KMS-11 (cell line): ENCODE data around the gene IGLL1.

Experiments used
- H2AFZ ChIP-seq: fragments of 200-600 bp; sonication (generic); 2 replicates; pipeline ENCODE4 v1.6.1; 2016; ENCODE audit warnings: antibody characterized with exemption, mixed run types, low read depth
- H3K27ac ChIP-seq: fragments of 200-600 bp; sonication (generic); 2 replicates; pipeline ENCODE4 v1.6.1; 2016; ENCODE audit warnings: mild to moderate bottlenecking, mixed run types
- H3K27me3 ChIP-seq: fragments of 200-600 bp; sonication (generic); 2 replicates; pipeline ENCODE4 v1.6.1; 2017; ENCODE audit warnings: mild to moderate bottlenecking, low read depth, mixed run types, moderate library complexity; ENCODE audit not compliant: insufficient read depth
- H3K36me3 ChIP-seq: fragments of 200-600 bp; sonication (generic); 2 replicates; pipeline ENCODE4 v1.6.1; 2017; ENCODE audit warnings: mild to moderate bottlenecking, mixed run types; ENCODE audit not compliant: insufficient read depth
- H3K4me1 ChIP-seq: fragments of 200-600 bp; sonication (generic); 2 replicates; pipeline ENCODE4 v1.6.1; 2016; ENCODE audit warnings: mild to moderate bottlenecking, low read depth, mixed run types; ENCODE audit not compliant: poor library complexity, severe bottlenecking
- H3K4me2 ChIP-seq: fragments of 200-600 bp; sonication (generic); 2 replicates; pipeline ENCODE4 v1.7.0; 2016; ENCODE audit warnings: mild to moderate bottlenecking, mixed run types
- H3K4me3 ChIP-seq: fragments of 200-600 bp; sonication (generic); IDR thresholded peaks from 2 replicates; pipeline ENCODE4 v1.6.1; 2017; ENCODE audit warnings: low read depth, low read length, mixed read lengths; ENCODE audit not compliant: insufficient read depth
- H3K79me2 ChIP-seq: fragments of 200-600 bp; sonication (generic); 2 replicates; pipeline ENCODE4 v1.6.1; 2016; ENCODE audit warnings: low read depth, mixed run types; ENCODE audit not compliant: insufficient read depth
- H3K9ac ChIP-seq: fragments of 200-600 bp; sonication (generic); 2 replicates; pipeline ENCODE4 v1.6.1; 2016; ENCODE audit warnings: mild to moderate bottlenecking, mixed run types
- H4K20me1 ChIP-seq: fragments of 200-600 bp; sonication (generic); 2 replicates; pipeline ENCODE4 v1.6.1; 2016; ENCODE audit warnings: mild to moderate bottlenecking, mixed run types; ENCODE audit not compliant: insufficient read depth
- CTCF ChIP-seq: fragments of 200-600 bp; sonication (generic); conservative IDR thresholded peaks from 2 replicates; pipeline ENCODE4 v1.6.1; 2017; ENCODE audit warnings: low read depth, mild to moderate bottlenecking, antibody characterized with exemption, low read length, moderate library complexity, mixed read lengths

Gene IGLL1

DNA sequence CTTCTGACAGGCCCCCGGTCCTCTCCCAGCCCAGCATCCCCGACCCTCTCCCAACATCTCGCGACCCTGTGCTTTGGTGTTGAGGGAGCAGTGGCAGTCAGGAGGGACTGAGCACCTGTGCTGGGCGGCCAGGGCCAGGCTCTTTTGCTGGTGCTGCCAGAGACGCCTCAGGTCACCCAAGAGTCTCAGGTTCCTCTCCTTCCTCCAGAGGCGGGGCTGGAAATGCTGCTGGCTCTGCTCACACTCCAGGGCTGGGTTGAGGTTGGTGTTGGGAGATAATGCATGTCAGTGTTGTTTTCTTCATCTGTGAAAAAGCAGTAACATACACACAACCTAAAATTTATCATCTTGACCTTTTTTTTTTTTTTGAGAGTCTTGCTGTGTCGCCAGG is 1.2 kb upstream of the IGLL1 start:
- Histone ChIP-seq H4K20me1 (no peaks in the 10 kb centered on the region), H3K27ac (no peak overlapping the region), H3K79me2 (no peaks in the 10 kb centered on the region), H3K4me2 (no peak overlapping the region), H3K4me3 (no peak overlapping the region), H3K9ac (no peak overlapping the region), H3K27me3 (no peaks in the 10 kb centered on the region), H3K36me3 (no peaks in the 10 kb centered on the region), H3K4me1 (no peaks in the 10 kb centered on the region), H2AFZ (no peak overlapping the region)
- no peak for TF ChIP-seq CTCF

DNA sequence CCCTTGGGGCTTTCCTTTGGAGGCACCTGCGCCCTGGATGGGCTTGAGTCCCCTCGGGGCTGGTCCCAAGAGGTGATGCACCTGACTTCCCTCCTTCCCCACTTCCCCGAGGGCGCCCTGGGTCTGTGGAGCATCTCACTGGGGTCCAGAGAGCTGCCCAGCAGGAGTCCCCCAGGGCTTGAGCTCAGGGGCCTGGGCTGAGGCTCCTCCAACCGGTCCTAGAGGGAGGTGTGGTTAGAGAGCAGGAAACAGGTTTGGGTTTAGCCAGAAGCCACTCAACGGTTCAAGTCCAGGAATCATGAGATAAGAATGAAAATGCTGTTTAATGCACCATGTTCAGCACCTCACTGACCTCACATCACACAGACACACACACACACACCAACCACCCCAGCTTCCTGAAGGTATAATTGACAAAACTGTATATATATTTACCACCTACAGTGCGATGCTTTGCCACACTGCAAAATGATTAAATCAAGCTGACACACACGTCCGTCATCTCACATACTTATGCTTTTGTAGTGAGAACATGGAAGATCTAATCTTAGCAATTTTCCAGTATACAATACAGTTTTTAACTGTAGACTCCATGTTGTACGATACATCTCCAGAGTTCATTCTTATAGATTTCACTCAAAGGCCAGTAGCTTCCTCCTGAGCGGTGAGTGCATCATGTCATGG is 628 bp upstream of the IGLL1 start:
- Histone ChIP-seq H2AFZ (no peak overlapping the region), H3K36me3 (no peaks in the 10 kb centered on the region), H4K20me1 (no peaks in the 10 kb centered on the region), H3K4me2 (no peak overlapping the region), H3K27me3 (no peaks in the 10 kb centered on the region), H3K4me3 (no peak overlapping the region), H3K9ac (no peak overlapping the region), H3K27ac (no peak overlapping the region), H3K4me1 (no peaks in the 10 kb centered on the region), H3K79me2 (no peaks in the 10 kb centered on the region)
- no peak for TF ChIP-seq CTCF

DNA sequence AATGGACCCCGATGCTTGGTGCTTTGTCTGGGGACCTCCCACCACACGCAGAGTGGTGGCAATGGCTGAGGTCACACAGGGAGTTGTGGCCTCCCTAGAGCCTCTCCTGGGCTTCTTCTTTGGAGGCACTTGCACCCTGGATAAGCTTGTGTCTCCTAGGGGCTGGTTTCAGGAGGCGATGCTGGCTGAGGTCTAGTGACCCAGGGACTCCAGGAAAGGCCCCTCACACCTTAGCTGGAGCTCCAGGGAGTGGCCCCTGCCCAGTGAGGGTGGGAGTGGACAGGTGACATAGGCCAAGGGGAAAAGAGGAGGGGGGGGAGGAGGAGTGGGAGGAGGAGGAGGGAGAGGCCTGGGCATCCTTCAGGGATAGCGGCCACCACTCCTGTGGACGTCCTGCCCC is 810 bp downstream of the IGLL1 start:
- Histone ChIP-seq H3K27ac (no peak overlapping the region), H2AFZ (no peak overlapping the region), H4K20me1 (no peaks in the 10 kb centered on the region), H3K4me2 (no peak overlapping the region), H3K9ac (no peak overlapping the region), H3K4me1 (no peaks in the 10 kb centered on the region), H3K36me3 (no peaks in the 10 kb centered on the region), H3K79me2 (no peaks in the 10 kb centered on the region), H3K27me3 (no peaks in the 10 kb centered on the region), H3K4me3 (no peak overlapping the region)
- no peak for TF ChIP-seq CTCF

GRCh38 chr22:23578306-23578705 is 1.8 kb downstream of the IGLL1 start:
- no peaks in the 10 kb centered on the region for H4K20me1 ChIP-seq
- H3K36me3 ChIP-seq: no peaks in the 10 kb centered on the region
- H2AFZ ChIP-seq: no peak overlapping the region
- H3K79me2 ChIP-seq: no peaks in the 10 kb centered on the region
- no peaks in the 10 kb centered on the region for H3K27me3 ChIP-seq
- H3K4me2 ChIP-seq: no peak overlapping the region
- TF ChIP-seq CTCF: no peak
- no peak overlapping the region for H3K4me3 ChIP-seq
- H3K4me1 ChIP-seq: no peaks in the 10 kb centered on the region
- no peak overlapping the region for H3K27ac ChIP-seq
- no peak overlapping the region for H3K9ac ChIP-seq
